DOHH2 (cell line): ENCODE measurements around the gene PIK3R2.
"Not testable (repeated sequence)": the region's sequence is repeated elsewhere in the genome, so short reads cannot be mapped to it uniquely, and the experiment has no call there.

Source experiments
- H3F3A ChIP-seq: fragments of 200-600 bp; sonication (generic), shearing (Covaris generic); 2 replicates; pipeline ENCODE4 v1.6.0; 2016; ENCODE audit warnings: antibody characterized with exemption, mild to moderate bottlenecking; ENCODE audit not compliant: control insufficient read depth, insufficient read depth
- H3K27ac ChIP-seq: fragments of 200-600 bp; sonication (generic); 2 replicates; pipeline ENCODE4 v1.5.1; 2014; ENCODE audit warnings: low read depth, mild to moderate bottlenecking, low read length, moderate library complexity
- H3K27me3 ChIP-seq: fragments of 200-600 bp; sonication (generic); 2 replicates; pipeline ENCODE4 v1.6.1; 2014; ENCODE audit warnings: mild to moderate bottlenecking, low read length, mixed read lengths; ENCODE audit not compliant: control insufficient read depth
- H3K36me3 ChIP-seq: fragments of 200-600 bp; sonication (generic); 2 replicates; pipeline ENCODE4 v1.6.1; 2014; ENCODE audit warnings: mild to moderate bottlenecking, low read length, moderate library complexity, mixed read lengths; ENCODE audit not compliant: control insufficient read depth
- H3K4me1 ChIP-seq: fragments of 200-600 bp; sonication (generic); 2 replicates; pipeline ENCODE4 v1.6.1; 2014; ENCODE audit warnings: mild to moderate bottlenecking, low read length, mixed read lengths; ENCODE audit not compliant: control insufficient read depth
- H3K4me2 ChIP-seq: fragments of 200-600 bp; sonication (generic); 2 replicates; pipeline ENCODE4 v1.6.0; 2014; ENCODE audit warnings: mild to moderate bottlenecking, low read length, moderate library complexity
- H3K4me3 ChIP-seq: fragments of 200-600 bp; sonication (generic); 2 replicates; pipeline ENCODE4 v1.5.1; 2014; ENCODE audit warnings: mild to moderate bottlenecking, low read length, mixed read lengths
- H3K79me2 ChIP-seq: fragments of 200-600 bp; sonication (generic); 2 replicates; pipeline ENCODE4 v1.6.1; 2014; ENCODE audit warnings: mild to moderate bottlenecking, low read length, mixed read lengths; ENCODE audit not compliant: control insufficient read depth
- H3K9me2 ChIP-seq: fragments of 200-600 bp; sonication (generic); replicated peaks from 2 replicates; pipeline ENCODE4 v1.6.1; 2014; ENCODE audit warnings: mild to moderate bottlenecking, low read length, mixed read lengths; ENCODE audit not compliant: control insufficient read depth
- H3K9me3 ChIP-seq: fragments of 200-600 bp; sonication (generic); 2 replicates; pipeline ENCODE4 v1.6.1; 2014; ENCODE audit warnings: antibody characterized with exemption, low read length, mixed read lengths; ENCODE audit not compliant: control insufficient read depth, insufficient read depth
- H4K20me1 ChIP-seq: fragments of 200-600 bp; sonication (generic); 2 replicates; pipeline ENCODE4 v1.6.0; 2014; ENCODE audit warnings: low read depth, mild to moderate bottlenecking, antibody characterized with exemption, low read length, moderate library complexity; ENCODE audit not compliant: control insufficient read depth, insufficient read depth
- CTCF ChIP-seq: fragments of 200-600 bp; sonication (generic); IDR thresholded peaks from one replicate; pipeline ENCODE4 v1.5.1; 2014; ENCODE audit warnings: antibody characterized with exemption, mild to moderate bottlenecking, low read depth, low read length; ENCODE audit not compliant: poor library complexity, severe bottlenecking
- EZH2phosphoT487 ChIP-seq: fragments of 200-600 bp; sonication (generic); IDR thresholded peaks from 2 replicates; pipeline ENCODE4 v1.6.1; 2017; ENCODE audit warnings: borderline replicate concordance, mild to moderate bottlenecking, antibody characterized with exemption, low read length, moderate library complexity, mixed read lengths

The PIK3R2 gene

GRCh38 chr19:18152817-18153555, at the start of gene PIK3R2:
Gene PIK3R2 (plus strand): TSS chr19:18153163. CDS start chr19:18155880, 2,717 bp downstream.
- H3K36me3 ChIP-seq, result peaks cover 24% of the 10 kb centered on the region

GRCh38 chr19:18104793-18105131, 48.2 kb upstream of the PIK3R2 start:
- Histone ChIP-seq H3K9me2 (no peaks in the 10 kb centered on the region), H3K79me2 (peaks cover 6% of the 10 kb centered on the region), H3K4me3 (peak overlapping the region; percentile 60), H4K20me1 (no peaks in the 10 kb centered on the region), H3K9me3 (no peaks in the 10 kb centered on the region), H3K4me1 (peaks cover 82% of the 10 kb centered on the region), H3F3A (peaks cover 33% of the 10 kb centered on the region), H3K4me2 (peak overlapping the region; percentile 70), H3K36me3 (peaks cover 22% of the 10 kb centered on the region), H3K27me3 (no peaks in the 10 kb centered on the region), H3K27ac (0 out of 2 replicates have a peak overlapping the region, but pooled peaks have one; percentile 11)
- TF ChIP-seq CTCF, result no peak
- TF ChIP-seq EZH2phosphoT487, result no peak

More at GRCh38 chr19:18152817-18153555, at the start of gene PIK3R2:
- Histone ChIP-seq H3K4me3 (peak within 1 kb of the TSS; percentile 91), H4K20me1 (no peaks in the 10 kb centered on the region), H3K4me2 (peak within 1 kb of the TSS; percentile 96), H3F3A (peaks cover 3% of the 10 kb centered on the region; the same call in 1 of the 2 replicates), H3K4me1 (peaks cover 36% of the 10 kb centered on the region), H3K9me3 (no peaks in the 10 kb centered on the region), H3K79me2 (peaks cover 31% of the 10 kb centered on the region), H3K9me2 (no peaks in the 10 kb centered on the region), H3K27me3 (no peaks in the 10 kb centered on the region), H3K27ac (peak within 1 kb of the TSS; percentile 92)
- peak; percentile 23 for TF ChIP-seq CTCF
- no peak for TF ChIP-seq EZH2phosphoT487

GRCh38 chr19:18105259-18105658, 47.7 kb upstream of the PIK3R2 start:
- Histone ChIP-seq H3F3A (peaks cover 32% of the 10 kb centered on the region), H3K4me1 (peaks cover 80% of the 10 kb centered on the region), H3K36me3 (peaks cover 21% of the 10 kb centered on the region)
- H3K27ac ChIP-seq, H3K9me3 ChIP-seq, H3K4me2 ChIP-seq, H3K27me3 ChIP-seq, H3K4me3 ChIP-seq, H3K9me2 ChIP-seq, H4K20me1 ChIP-seq, H3K79me2 ChIP-seq: not testable (repeated sequence)

GRCh38 chr19:18107235-18107634, 45.7 kb upstream of the PIK3R2 start:
- Histone ChIP-seq H3F3A (peaks cover 28% of the 10 kb centered on the region), H3K9me2 (no peaks in the 10 kb centered on the region), H3K27me3 (no peaks in the 10 kb centered on the region), H3K36me3 (peaks cover 21% of the 10 kb centered on the region), H3K4me2 (peak overlapping the region; percentile 99), H3K27ac (peak overlapping the region; percentile 50), H3K4me1 (peaks cover 79% of the 10 kb centered on the region), H4K20me1 (no peaks in the 10 kb centered on the region), H3K79me2 (no peaks in the 10 kb centered on the region), H3K4me3 (peak overlapping the region; percentile 29), H3K9me3 (no peaks in the 10 kb centered on the region)
- no peak for TF ChIP-seq CTCF
- TF ChIP-seq EZH2phosphoT487, result no peak
